Endothelial cell (in vitro differentiated cells): ENCODE data around the gene NPAS1. TPM values are rescaled to one million over a fixed set of nuclear protein-coding genes. Genes with fewer than 3 reads are reported as not detected.

Experiments used
- DNase-seq: peaks from one replicate; pipeline ENCODE4 v3.0.0; 2021; ENCODE audit warnings: low spot score
- H3K27ac Mint-ChIP-seq: one replicate; pipeline ENCODE4 v1.8.0; 2021; ENCODE audit warnings: mixed read lengths, inconsistent platforms; ENCODE audit not compliant: unreplicated experiment
- H3K27me3 Mint-ChIP-seq: one replicate; pipeline ENCODE4 v1.8.0; 2021; ENCODE audit warnings: mild to moderate bottlenecking, moderate library complexity, mixed read lengths, inconsistent platforms; ENCODE audit not compliant: unreplicated experiment
- H3K36me3 Mint-ChIP-seq: one replicate; pipeline ENCODE4 v1.8.0; 2021; ENCODE audit warnings: mild to moderate bottlenecking, low read depth, mixed read lengths, inconsistent platforms; ENCODE audit not compliant: unreplicated experiment
- H3K4me1 Mint-ChIP-seq: one replicate; pipeline ENCODE4 v1.8.0; 2021; ENCODE audit warnings: mild to moderate bottlenecking, mixed read lengths, inconsistent platforms; ENCODE audit not compliant: unreplicated experiment
- H3K4me3 Mint-ChIP-seq: one replicate; pipeline ENCODE4 v1.8.0; 2021; ENCODE audit warnings: mild to moderate bottlenecking, mixed read lengths, inconsistent platforms; ENCODE audit not compliant: unreplicated experiment
- H3K9me3 Mint-ChIP-seq: one replicate; pipeline ENCODE4 v1.8.0; 2021; ENCODE audit warnings: mixed read lengths, inconsistent platforms; ENCODE audit not compliant: unreplicated experiment
- total RNA-seq: library from RNA; stranded (reverse); fragmentation: NEBNext Ultra II Directional; extraction: Animal tissue kit (Norgen Biotek cat#: 25700); gene quantifications from one replicate; pipeline ENCODE4 v1.2.1, GENCODE V29; 2021; ENCODE audit not compliant: unreplicated experiment
- TF ChIP-seq, protein P1 (sequence below): fragments of 200-600 bp; sonication (generic); IDR thresholded peaks from one replicate; pipeline ENCODE4 v1.5.0; 2021; ENCODE audit warnings: antibody characterized with exemption; ENCODE audit not compliant: unreplicated experiment

Gene NPAS1
- total RNA-seq, 1 donor from 2014 or later = 1.0 TPM

- Mint-ChIP-seq H3K9me3 (no peaks in the 10 kb centered on the region), H3K27me3 (peaks cover 15% of the 10 kb centered on the region), H3K36me3 (peaks cover 11% of the 10 kb centered on the region), H3K27ac (peak overlapping the region; percentile 85), H3K4me3 (no peak overlapping the region), H3K4me1 (peaks cover 60% of the 10 kb centered on the region)
- TF ChIP-seq, protein P1, sequence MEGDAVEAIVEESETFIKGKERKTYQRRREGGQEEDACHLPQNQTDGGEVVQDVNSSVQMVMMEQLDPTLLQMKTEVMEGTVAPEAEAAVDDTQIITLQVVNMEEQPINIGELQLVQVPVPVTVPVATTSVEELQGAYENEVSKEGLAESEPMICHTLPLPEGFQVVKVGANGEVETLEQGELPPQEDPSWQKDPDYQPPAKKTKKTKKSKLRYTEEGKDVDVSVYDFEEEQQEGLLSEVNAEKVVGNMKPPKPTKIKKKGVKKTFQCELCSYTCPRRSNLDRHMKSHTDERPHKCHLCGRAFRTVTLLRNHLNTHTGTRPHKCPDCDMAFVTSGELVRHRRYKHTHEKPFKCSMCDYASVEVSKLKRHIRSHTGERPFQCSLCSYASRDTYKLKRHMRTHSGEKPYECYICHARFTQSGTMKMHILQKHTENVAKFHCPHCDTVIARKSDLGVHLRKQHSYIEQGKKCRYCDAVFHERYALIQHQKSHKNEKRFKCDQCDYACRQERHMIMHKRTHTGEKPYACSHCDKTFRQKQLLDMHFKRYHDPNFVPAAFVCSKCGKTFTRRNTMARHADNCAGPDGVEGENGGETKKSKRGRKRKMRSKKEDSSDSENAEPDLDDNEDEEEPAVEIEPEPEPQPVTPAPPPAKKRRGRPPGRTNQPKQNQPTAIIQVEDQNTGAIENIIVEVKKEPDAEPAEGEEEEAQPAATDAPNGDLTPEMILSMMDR = no peak
- DNase-seq = no peak
Observed at GRCh38 chr19:46978171-46978869, 41.3 kb upstream of the NPAS1 start.

DNA sequence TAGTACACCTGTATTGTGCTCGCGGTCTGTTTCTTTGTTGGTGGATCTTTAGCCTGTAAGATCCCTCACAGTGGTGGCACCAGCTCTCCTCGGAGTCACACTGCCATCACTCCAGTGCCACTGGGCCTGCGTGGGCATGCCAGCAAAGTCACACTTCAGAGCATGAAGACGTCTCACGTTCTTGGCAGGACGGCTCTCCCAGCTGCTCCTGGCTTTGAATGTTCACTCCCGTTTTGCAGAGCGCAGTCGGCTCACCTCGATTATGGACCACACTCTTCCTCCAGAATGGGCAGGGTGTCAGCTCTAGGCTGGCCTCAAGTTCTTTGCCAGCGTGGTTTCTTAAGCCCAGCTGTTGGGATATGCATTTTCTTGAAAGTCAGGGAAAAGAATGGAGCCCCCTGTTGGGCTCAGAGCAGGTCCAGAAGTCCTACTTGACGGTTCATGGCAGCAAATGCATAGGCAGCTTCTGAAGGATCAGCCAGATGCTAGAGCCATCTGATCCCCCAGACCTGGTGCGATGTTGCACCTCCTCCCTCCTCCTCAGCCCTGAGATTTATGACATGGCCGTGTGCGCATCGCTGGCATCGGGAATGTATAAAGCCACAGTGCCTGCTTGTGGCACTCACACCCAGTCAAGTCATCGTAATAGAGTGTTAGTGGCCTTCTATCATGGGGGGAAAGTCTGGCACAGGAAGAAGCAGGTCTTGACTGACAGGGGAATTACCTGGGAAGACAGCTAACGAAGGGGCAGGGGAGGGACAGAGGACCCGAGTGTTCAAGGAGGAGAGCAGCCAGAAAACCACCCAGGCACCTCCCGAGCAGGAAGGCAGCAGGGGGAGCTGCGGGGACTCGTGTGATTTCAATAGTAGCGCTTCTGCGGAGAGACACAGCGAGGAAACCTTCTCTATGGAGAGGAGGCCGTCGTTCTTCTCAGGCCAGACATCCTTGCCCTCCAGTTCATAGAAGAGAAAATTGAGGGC is 40.2 kb upstream of the NPAS1 start:
- Mint-ChIP-seq H3K4me3 (peak overlapping the region; percentile 49), H3K27ac (no peak overlapping the region)

DNA sequence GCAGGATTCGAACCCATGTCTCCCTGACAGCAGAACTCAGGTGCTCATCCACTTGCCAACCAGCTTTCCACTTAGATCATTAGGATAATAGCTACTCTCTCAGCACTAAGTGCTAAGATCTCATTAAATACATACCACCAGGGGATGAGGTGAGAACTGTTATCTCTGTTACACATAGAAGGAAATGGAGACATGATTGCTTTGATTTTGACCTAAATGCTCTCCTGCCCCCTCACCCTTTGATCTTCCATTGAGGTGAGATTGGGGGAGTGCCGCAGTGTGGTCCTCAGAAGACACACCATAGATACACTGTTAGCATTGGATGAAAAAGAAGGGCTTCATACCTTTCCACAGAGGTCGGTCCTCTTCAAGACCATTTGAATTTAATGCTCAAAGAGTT is 38.9 kb upstream of the NPAS1 start:
- peaks cover 15% of the 10 kb centered on the region for H3K27me3 Mint-ChIP-seq
- H3K4me3 Mint-ChIP-seq = no peak overlapping the region
- no peaks in the 10 kb centered on the region for H3K9me3 Mint-ChIP-seq
- peaks cover 11% of the 10 kb centered on the region for H3K36me3 Mint-ChIP-seq
- no peak overlapping the region for H3K27ac Mint-ChIP-seq
- TF ChIP-seq, protein P1 = no peak
- no peak for DNase-seq
- H3K4me1 Mint-ChIP-seq = peaks cover 63% of the 10 kb centered on the region

More for the DNA sequence above, 40.2 kb upstream of the NPAS1 start:
- no peaks in the 10 kb centered on the region for H3K9me3 Mint-ChIP-seq
- no peak for DNase-seq
- H3K36me3 Mint-ChIP-seq = peaks cover 12% of the 10 kb centered on the region
- TF ChIP-seq, protein P1 = no peak
- H3K27me3 Mint-ChIP-seq = peaks cover 15% of the 10 kb centered on the region
- peaks cover 62% of the 10 kb centered on the region for H3K4me1 Mint-ChIP-seq

GRCh38 chr19:46981286-46981945 is 38.2 kb upstream of the NPAS1 start:
- Mint-ChIP-seq H3K4me1 (peaks cover 63% of the 10 kb centered on the region), H3K27ac (no peak overlapping the region)

More at GRCh38 chr19:46981286-46981945, 38.2 kb upstream of the NPAS1 start:
- Mint-ChIP-seq H3K36me3 (peaks cover 11% of the 10 kb centered on the region), H3K4me3 (peak overlapping the region; percentile 25), H3K9me3 (no peaks in the 10 kb centered on the region), H3K27me3 (peaks cover 15% of the 10 kb centered on the region)
- TF ChIP-seq, protein P1 = no peak
- no peak for DNase-seq
